ENCODE data around the gene RYR2.

The RYR2 gene

GRCh38 chr1:237681210-237681609, 639.2 kb downstream of the RYR2 start:
- H3K4me3 ChIP-seq (replicated peaks in 1 of 2; ENCODE audit: low read depth in 2 of 2, low read length in 2 of 2): no peak overlapping the region
- no peak for DNase-seq (ENCODE audit: low read depth in 2 of 2)
- no peak for TF ChIP-seq CTCF (IDR thresholded peaks at IDR 0.05; ENCODE audit: low read depth, low read length)

- no peak overlapping the region for H3K4me3 ChIP-seq (replicated peaks in 1 of 2; ENCODE audit: low read depth in 2 of 2, low read length in 2 of 2)
- peak in 1 of 2 donors; percentile 5 for DNase-seq (ENCODE audit: low read depth in 2 of 2)
Measured at GRCh38 chr1:237684236-237684635, 642.3 kb downstream of the RYR2 start.

DNA sequence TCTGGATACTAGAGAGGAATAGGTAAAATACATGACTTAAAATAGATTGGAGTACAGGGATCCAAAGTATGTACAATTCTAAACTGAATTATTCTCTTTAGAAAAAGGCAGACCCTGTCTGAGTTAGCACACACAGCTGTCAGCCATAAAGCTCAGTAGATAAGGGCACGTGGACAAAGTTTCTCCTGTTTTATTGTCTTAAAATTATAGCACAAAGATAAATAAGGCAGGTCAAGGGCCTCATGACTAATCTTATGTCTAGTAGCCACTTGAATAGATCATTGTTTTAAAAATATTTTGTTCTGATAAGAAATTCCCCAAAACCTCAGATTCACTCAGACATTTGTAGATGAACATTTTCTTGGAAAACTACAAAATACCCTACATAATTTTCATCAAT, 643.6 kb downstream of the RYR2 start:
- DNase-seq (ENCODE audit: low read depth in 2 of 2): no peak
- TF ChIP-seq CTCF (IDR thresholded peaks at IDR 0.05; ENCODE audit: low read depth, low read length): no peak
- no peak overlapping the region for H3K4me3 ChIP-seq (replicated peaks in 1 of 2; ENCODE audit: low read depth in 2 of 2, low read length in 2 of 2)

More at GRCh38 chr1:237684236-237684635, 642.3 kb downstream of the RYR2 start:
- no peak for TF ChIP-seq CTCF (IDR thresholded peaks at IDR 0.05; ENCODE audit: low read depth, low read length)

DNA sequence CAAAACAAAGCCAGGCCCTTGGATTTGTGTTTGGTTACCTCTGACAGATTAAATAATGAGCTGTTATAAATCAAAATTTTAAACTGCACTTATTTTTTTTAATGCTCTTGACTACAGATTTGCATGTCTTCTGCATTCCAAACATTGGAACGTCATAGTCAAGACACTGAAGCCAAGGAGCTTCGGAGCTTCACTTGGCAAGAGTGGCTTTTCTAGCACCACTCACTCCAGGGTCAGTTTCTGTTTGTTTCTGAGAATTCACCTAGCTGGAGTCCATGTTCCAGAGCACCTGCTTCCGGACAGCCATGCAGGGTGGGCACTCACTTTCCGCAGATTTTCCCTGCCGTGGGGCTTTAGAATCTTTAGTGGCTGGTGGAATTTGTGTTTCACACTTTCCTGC, 645.8 kb downstream of the RYR2 start:
- H3K4me3 ChIP-seq (replicated peaks in 1 of 2; ENCODE audit: low read depth in 2 of 2, low read length in 2 of 2): no peak overlapping the region
- DNase-seq (ENCODE audit: low read depth in 2 of 2): no peak
- TF ChIP-seq CTCF (IDR thresholded peaks at IDR 0.05; ENCODE audit: low read depth, low read length): no peak

GRCh38 chr1:237690656-237691055, 648.7 kb downstream of the RYR2 start:
- no peak for DNase-seq (ENCODE audit: low read depth in 2 of 2)
- TF ChIP-seq CTCF (IDR thresholded peaks at IDR 0.05; ENCODE audit: low read depth, low read length): no peak
- no peak overlapping the region for H3K4me3 ChIP-seq (replicated peaks in 1 of 2; ENCODE audit: low read depth in 2 of 2, low read length in 2 of 2)

DNA sequence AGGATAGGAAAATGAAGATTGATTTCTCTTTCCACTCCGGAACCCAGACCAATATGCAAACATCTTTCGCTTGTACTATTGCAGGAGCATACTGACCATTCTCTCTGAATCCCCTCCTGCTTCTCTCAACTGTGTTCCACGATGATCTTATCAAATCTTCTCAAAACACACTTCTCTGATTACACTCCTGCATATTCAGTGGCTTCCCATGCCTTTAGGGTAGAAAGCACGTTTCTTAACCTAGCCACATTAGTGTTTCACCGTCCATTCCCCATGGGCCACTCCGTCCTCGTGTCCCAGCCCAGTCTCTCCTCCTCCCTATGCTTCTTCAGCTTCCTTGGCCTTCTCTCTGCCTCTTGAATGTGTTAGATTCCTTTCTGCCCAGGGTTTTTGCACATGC, 650.3 kb downstream of the RYR2 start:
- DNase-seq (ENCODE audit: low read depth in 2 of 2): no peak
- H3K4me3 ChIP-seq (replicated peaks in 1 of 2; ENCODE audit: low read depth in 2 of 2, low read length in 2 of 2): no peak overlapping the region
- no peak for TF ChIP-seq CTCF (IDR thresholded peaks at IDR 0.05; ENCODE audit: low read depth, low read length)

GRCh38 chr1:237695878-237696277, 653.9 kb downstream of the RYR2 start:
- TF ChIP-seq CTCF (IDR thresholded peaks at IDR 0.05; ENCODE audit: low read depth, low read length): no peak
- H3K4me3 ChIP-seq (replicated peaks in 1 of 2; ENCODE audit: low read depth in 2 of 2, low read length in 2 of 2): no peak overlapping the region
- no peak for DNase-seq (ENCODE audit: low read depth in 2 of 2)

All from cardiac fibroblast (primary cell).